Measurements from ENCODE around the gene SAMD4B. TPM values are rescaled to one million over a fixed set of nuclear protein-coding genes. Genes with fewer than 3 reads are reported as not detected.
A peak's percentile ranks its signal among the peaks of the same experiment; 100 is the strongest.
"Not testable (repeated sequence)": the region's sequence is repeated elsewhere in the genome, so short reads cannot be mapped to it uniquely, and the experiment has no call there.

The SAMD4B gene
- total RNA-seq, 1 donor from 2014 or later: 100 TPM

GRCh38 chr19:39336483-39336882 is 5.7 kb upstream of the SAMD4B start:
- Mint-ChIP-seq H3K4me3 (ENCODE audit: unreplicated experiment) (no peak overlapping the region), H3K27ac (ENCODE audit: unreplicated experiment) (no peak overlapping the region), H3K36me3 (ENCODE audit: unreplicated experiment) (no peaks in the 10 kb centered on the region), H3K27me3 (ENCODE audit: unreplicated experiment) (peaks cover 7% of the 10 kb centered on the region), H3K9me3 (ENCODE audit: unreplicated experiment) (no peaks in the 10 kb centered on the region), H3K4me1 (ENCODE audit: unreplicated experiment) (peaks cover 9% of the 10 kb centered on the region)
- no peak for DNase-seq (ENCODE audit: extremely low spot score, unreplicated experiment)
- no peak for TF ChIP-seq CTCF (IDR thresholded peaks at IDR 0.05)

GRCh38 chr19:39339674-39340073 is 2.5 kb upstream of the SAMD4B start:
- Mint-ChIP-seq H3K36me3 (ENCODE audit: unreplicated experiment) (no peaks in the 10 kb centered on the region), H3K27me3 (ENCODE audit: unreplicated experiment) (peaks cover 5% of the 10 kb centered on the region), H3K9me3 (ENCODE audit: unreplicated experiment) (no peaks in the 10 kb centered on the region), H3K27ac (ENCODE audit: unreplicated experiment) (no peak overlapping the region), H3K4me3 (ENCODE audit: unreplicated experiment) (no peak overlapping the region), H3K4me1 (ENCODE audit: unreplicated experiment) (peaks cover 29% of the 10 kb centered on the region)
- no peak for TF ChIP-seq CTCF (IDR thresholded peaks at IDR 0.05)
- no peak for DNase-seq (ENCODE audit: extremely low spot score, unreplicated experiment)

- H3K9me3 Mint-ChIP-seq (ENCODE audit: unreplicated experiment); H3K27me3 Mint-ChIP-seq (ENCODE audit: unreplicated experiment); H3K36me3 Mint-ChIP-seq (ENCODE audit: unreplicated experiment); H3K27ac Mint-ChIP-seq (ENCODE audit: unreplicated experiment); H3K4me3 Mint-ChIP-seq (ENCODE audit: unreplicated experiment); DNase-seq (ENCODE audit: extremely low spot score, unreplicated experiment): not testable (repeated sequence)
- peaks cover 34% of the 10 kb centered on the region for H3K4me1 Mint-ChIP-seq (ENCODE audit: unreplicated experiment)
Measured at GRCh38 chr19:39340156-39340555, 2.1 kb upstream of the SAMD4B start.

- peaks cover 5% of the 10 kb centered on the region for H3K36me3 Mint-ChIP-seq (ENCODE audit: unreplicated experiment)
- TF ChIP-seq CTCF (IDR thresholded peaks at IDR 0.05): no peak
- H3K27ac Mint-ChIP-seq (ENCODE audit: unreplicated experiment): peak overlapping the region; percentile 91
- H3K9me3 Mint-ChIP-seq (ENCODE audit: unreplicated experiment): no peaks in the 10 kb centered on the region
- peaks cover 41% of the 10 kb centered on the region for H3K4me1 Mint-ChIP-seq (ENCODE audit: unreplicated experiment)
- DNase-seq (ENCODE audit: extremely low spot score, unreplicated experiment): no peak
- no peaks in the 10 kb centered on the region for H3K27me3 Mint-ChIP-seq (ENCODE audit: unreplicated experiment)
- H3K4me3 Mint-ChIP-seq (ENCODE audit: unreplicated experiment): peak overlapping the region; percentile 90
Measured at GRCh38 chr19:39341129-39341718, 997 bp upstream of the SAMD4B start.

- Mint-ChIP-seq H3K27ac (ENCODE audit: unreplicated experiment) (peak overlapping the region; percentile 82), H3K27me3 (ENCODE audit: unreplicated experiment) (no peaks in the 10 kb centered on the region), H3K4me3 (ENCODE audit: unreplicated experiment) (peak overlapping the region; percentile 87), H3K9me3 (ENCODE audit: unreplicated experiment) (no peaks in the 10 kb centered on the region), H3K4me1 (ENCODE audit: unreplicated experiment) (peaks cover 49% of the 10 kb centered on the region), H3K36me3 (ENCODE audit: unreplicated experiment) (peaks cover 5% of the 10 kb centered on the region)
- no peak for DNase-seq (ENCODE audit: extremely low spot score, unreplicated experiment)
- TF ChIP-seq CTCF (IDR thresholded peaks at IDR 0.05): no peak
Measured at GRCh38 chr19:39342647-39343305, 555 bp downstream of the SAMD4B start.

Measured in osteocyte (in vitro differentiated cells).